ENCODE measurements around the gene GNAL.

GNAL gene

GRCh38 chr18:11865071-11865470 is 176.0 kb downstream of the GNAL start:
- no peak overlapping the region for H3K4me3 ChIP-seq (ENCODE audit: low read depth, low read length)
- TF ChIP-seq, protein P1, sequence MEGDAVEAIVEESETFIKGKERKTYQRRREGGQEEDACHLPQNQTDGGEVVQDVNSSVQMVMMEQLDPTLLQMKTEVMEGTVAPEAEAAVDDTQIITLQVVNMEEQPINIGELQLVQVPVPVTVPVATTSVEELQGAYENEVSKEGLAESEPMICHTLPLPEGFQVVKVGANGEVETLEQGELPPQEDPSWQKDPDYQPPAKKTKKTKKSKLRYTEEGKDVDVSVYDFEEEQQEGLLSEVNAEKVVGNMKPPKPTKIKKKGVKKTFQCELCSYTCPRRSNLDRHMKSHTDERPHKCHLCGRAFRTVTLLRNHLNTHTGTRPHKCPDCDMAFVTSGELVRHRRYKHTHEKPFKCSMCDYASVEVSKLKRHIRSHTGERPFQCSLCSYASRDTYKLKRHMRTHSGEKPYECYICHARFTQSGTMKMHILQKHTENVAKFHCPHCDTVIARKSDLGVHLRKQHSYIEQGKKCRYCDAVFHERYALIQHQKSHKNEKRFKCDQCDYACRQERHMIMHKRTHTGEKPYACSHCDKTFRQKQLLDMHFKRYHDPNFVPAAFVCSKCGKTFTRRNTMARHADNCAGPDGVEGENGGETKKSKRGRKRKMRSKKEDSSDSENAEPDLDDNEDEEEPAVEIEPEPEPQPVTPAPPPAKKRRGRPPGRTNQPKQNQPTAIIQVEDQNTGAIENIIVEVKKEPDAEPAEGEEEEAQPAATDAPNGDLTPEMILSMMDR (IDR thresholded peaks at IDR 0.05; ENCODE audit: borderline replicate concordance, insufficient read depth, low read depth, low read length) = no peak

- TF ChIP-seq, protein P1 (IDR thresholded peaks at IDR 0.05; ENCODE audit: borderline replicate concordance, insufficient read depth, low read depth, low read length) = no peak
- H3K4me3 ChIP-seq (ENCODE audit: low read depth, low read length) = no peak overlapping the region
Observed at GRCh38 chr18:11866329-11866728, 177.3 kb downstream of the GNAL start.

GRCh38 chr18:11866764-11867163 is 177.7 kb downstream of the GNAL start:
- H3K4me3 ChIP-seq (ENCODE audit: low read depth, low read length) = no peak overlapping the region
- TF ChIP-seq, protein P1 (IDR thresholded peaks at IDR 0.05; ENCODE audit: borderline replicate concordance, insufficient read depth, low read depth, low read length) = no peak

GRCh38 chr18:11868230-11868629 is 179.2 kb downstream of the GNAL start:
- TF ChIP-seq, protein P1 (IDR thresholded peaks at IDR 0.05; ENCODE audit: borderline replicate concordance, insufficient read depth, low read depth, low read length) = no peak
- no peak overlapping the region for H3K4me3 ChIP-seq (ENCODE audit: low read depth, low read length)

GRCh38 chr18:11871501-11871900 is 182.4 kb downstream of the GNAL start:
- TF ChIP-seq, protein P1 (IDR thresholded peaks at IDR 0.05; ENCODE audit: borderline replicate concordance, insufficient read depth, low read depth, low read length) = no peak
- H3K4me3 ChIP-seq (ENCODE audit: low read depth, low read length) = no peak overlapping the region

DNA sequence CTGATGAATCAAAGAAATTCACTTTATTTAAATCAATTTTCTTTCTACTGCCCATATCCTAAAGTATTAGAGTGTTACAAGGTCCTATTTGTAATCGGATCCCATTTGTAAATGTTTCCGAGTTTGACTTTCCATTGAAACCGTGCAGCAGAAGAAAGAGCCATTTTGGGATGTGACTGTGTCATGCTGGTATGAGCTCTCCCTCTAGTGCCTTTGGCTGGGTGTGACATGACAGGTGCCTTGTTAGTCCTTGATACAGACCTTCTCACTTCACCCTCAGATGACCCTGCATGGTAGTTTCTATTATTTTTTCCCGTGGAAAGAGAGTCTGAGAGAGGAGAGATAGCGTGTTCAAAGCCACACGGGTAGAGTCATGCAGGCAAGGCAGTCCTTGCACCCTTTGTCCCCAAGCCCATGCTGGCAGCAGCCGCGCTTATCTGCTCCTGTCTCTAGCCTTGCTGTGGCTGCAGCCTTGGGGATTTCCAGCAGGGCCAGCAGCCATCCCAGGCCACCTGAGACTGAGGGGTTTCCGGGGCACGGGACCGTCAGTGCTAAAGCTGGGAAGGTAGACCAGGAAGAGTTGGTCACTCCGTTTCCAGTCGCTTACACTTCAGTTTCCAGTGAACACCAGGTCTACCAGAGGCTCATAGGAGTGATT is 183.5 kb downstream of the GNAL start:
- H3K4me3 ChIP-seq (ENCODE audit: low read depth, low read length) = no peak overlapping the region
- TF ChIP-seq, protein P1 (IDR thresholded peaks at IDR 0.05; ENCODE audit: borderline replicate concordance, insufficient read depth, low read depth, low read length) = peak; percentile 41

DNA sequence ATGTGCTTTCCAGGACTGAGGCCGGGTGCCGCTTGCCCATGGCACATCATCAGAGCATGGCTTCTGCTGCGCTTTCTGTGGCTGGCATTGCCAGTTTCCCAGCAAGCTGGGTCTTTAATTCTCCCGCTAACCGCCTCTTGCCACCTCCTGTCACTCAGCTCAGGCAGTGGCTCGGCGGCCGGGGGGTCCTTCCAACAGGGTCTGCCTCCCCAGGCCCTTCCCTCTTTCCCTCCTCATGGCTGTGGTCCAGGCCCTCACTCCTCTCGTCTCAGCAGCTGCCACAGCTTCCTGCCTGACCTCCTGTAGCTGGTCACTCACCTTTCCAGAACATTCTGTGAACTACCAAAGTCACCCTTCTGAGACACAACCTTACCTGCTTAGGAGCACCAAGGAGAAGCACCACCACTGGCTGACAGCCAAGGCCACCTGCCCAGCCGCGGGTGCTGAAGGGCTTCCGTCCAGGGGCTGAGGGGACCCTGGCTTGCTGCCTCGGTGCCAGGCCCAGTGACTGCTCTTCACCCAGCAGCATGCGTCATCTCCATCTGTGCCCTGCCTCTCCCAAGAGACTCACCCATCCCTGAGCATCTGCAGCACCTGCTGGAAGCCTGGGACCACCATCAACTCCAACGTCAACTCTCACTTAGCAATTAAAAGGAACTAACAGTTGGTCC is 184.7 kb downstream of the GNAL start:
- TF ChIP-seq, protein P1 (IDR thresholded peaks at IDR 0.05; ENCODE audit: borderline replicate concordance, insufficient read depth, low read depth, low read length) = no peak

More for the DNA sequence above, 184.7 kb downstream of the GNAL start:
- H3K4me3 ChIP-seq (ENCODE audit: low read depth, low read length) = no peak overlapping the region
